ENCODE data around the gene MME.

MME gene

GRCh38 chr3:155079746-155080487 lies at the start of gene MME:
Gene MME, plus strand, starts transcription at chr3:155080319. Its CDS starts 3,849 bp downstream, at chr3:155084168.
- no peak for DNase-seq

DNA sequence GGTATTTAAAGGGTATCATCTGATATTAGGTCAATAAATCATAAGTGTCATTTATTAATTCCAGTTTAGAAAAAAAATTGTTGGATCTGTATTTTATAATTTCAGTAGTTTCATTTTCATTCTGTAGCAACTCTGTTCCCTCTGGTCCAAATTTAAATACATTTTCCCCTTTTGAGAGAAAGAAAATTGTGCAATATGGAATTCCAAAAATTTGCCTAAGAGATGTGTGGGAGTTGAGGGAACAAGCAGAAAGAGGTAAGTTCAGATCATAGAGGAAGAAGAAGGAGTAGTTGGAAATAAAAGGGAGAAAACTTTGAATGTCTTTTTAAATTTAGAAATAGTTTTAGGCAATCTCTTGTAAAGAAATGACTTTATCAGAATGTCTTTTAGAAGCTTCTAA lies 48.9 kb upstream of the MME start:
- no peak for DNase-seq

DNA sequence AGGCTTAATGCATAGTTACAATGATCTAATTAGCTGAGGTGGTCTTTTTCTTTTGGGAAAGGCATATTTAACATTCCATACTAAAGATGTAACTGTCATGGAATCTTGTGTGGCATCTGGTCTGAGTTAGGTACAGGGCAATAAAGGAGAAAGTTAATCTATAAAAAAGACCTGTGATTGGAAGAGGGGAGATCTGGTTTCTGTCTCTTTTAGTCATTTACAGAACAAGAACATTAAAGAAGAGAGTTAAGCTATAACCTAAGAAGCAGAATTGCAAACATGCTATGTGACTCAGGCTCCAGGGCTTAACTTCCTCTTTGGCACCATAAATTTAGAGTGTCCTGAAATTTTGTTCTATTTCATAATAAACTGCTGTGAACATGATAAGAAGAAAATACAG lies 47.2 kb upstream of the MME start:
- no peak for DNase-seq

- no peak for DNase-seq
These were observed 45.3 kb upstream of the MME start for GRCh38 chr3:155034786-155035185.

GRCh38 chr3:155035553-155035952 lies 44.6 kb upstream of the MME start:
- no peak for DNase-seq

DNA sequence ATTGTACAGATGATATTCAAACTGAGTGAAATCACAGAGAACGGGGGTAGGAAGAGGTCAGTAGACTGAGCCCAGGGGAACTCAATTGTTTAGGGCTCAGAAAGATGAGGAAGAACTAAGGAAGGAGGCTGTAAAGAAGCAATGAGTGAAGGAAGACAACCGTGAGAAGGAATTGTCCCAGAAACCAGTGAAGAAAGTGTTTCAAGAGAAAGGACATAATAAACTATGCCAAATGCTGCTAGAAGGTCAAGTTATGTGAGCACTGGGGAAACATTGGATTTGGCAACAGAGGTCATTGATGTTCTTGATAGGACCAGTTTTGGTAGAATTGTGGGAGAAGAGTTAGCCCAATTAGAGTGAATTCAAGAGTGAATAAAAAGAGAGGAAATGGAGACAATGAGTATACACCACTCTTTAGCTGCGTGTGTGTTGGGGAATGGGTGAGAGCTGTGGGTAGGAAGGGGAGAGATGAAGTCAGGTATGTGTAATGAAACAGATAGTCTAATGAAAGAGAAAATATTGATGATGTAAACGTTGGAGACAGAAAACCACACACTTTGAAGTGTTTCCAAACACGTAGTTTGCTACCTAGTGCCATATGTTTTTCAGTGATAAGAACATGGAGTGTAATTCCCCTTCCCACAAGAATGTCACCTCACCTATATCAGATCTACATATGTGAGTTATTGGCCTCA lies 42.5 kb upstream of the MME start:
- DNase-seq = no peak

DNA sequence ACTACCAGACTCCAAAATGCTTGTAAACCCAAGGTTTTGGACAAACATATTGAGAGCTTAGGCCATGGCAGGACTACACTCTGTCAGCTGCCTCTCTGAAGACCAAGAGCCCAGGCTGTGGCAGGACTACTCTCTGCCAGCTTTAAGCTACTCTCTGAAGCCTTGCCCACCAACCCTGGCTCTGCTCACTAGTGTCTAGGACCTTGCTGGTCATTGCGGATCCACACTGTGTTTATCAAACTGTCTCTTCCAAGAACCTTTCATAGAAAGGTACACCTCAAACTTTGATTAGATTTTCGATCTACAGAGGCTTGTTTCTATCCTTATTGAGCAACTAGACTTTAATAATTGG lies 41.9 kb upstream of the MME start:
- DNase-seq = no peak

DNA sequence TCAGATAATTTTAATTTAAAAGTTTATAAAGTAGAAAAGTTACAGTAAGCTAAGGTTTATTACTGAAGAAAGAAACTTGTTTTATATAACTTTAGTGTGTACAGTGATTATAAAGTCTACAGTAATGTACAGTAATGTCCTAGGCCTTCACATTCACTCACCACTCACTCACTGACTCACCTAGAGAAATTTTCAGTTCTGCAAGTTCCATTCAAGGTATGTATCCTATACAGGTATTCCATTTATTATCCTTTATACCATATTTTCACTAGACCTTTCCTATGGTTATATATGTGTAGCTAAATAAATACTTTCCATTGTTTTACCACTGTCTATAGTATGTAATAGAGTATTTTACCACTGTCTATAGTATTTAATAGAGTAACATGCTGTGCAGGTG lies 33.2 kb upstream of the MME start:
- DNase-seq = no peak

- DNase-seq = no peak
These were observed 32.4 kb upstream of the MME start for GRCh38 chr3:155047672-155048071.

GRCh38 chr3:155049959-155050358 lies 30.2 kb upstream of the MME start:
- no peak for DNase-seq

- no peak for DNase-seq
These were observed 27.6 kb upstream of the MME start for GRCh38 chr3:155052470-155052869.

DNA sequence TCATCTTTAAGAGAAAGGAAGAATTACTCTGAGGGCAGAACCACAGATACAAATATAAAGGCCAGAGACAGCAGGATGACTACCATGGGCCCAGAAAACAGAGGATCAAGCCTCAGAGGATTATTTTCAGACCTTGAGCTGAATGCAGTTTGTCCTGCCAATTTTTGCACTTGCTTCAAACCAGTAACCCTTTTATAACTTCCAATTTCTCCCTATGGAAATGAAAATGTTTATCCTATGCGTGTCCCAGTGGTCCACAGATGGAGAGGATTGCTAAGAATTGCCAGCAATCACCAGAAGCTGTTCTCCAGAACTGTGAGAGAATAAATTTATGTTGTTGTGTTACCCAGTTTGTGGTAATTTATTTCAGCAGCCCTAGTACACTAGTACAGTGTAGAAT lies 26.4 kb upstream of the MME start:
- no peak for DNase-seq

DNA sequence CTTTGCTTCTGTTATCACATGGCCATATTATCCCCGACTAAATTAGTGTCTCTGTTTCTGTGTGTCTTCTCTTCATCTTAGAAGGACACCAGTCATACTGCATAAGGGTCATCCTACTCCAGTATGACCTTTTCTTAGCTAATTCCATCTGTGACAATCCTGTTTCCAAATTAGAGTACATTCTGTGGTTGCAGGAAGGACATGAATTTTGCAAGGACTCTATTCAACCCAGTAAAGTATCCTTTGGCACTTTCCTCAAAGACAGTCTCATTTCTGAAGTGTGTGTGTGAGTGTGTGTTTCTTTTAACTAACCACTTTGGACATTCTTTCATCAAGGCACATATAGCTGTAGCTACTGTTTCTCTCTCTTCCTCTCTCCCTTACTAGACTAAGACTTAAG lies 15.2 kb upstream of the MME start:
- DNase-seq = no peak

DNA sequence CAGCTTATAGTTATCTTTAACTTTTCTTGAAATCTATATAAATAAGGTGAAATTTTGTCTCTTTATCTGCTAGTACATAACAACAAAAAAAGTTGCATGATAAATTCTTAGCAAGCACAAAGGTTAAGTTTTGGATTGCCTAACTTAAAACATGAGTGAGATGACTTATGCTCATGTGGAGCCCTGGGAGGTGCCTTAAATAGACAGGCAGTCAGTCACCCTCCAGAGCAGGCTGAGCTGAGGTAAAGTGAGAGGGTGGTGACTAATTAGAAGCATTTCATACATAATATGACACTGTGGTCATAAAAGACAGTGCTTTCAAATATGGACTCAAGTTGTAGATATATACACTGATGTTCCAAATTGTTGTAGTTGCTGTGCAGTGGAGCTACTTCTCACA lies 14.6 kb upstream of the MME start:
- DNase-seq = no peak

DNA sequence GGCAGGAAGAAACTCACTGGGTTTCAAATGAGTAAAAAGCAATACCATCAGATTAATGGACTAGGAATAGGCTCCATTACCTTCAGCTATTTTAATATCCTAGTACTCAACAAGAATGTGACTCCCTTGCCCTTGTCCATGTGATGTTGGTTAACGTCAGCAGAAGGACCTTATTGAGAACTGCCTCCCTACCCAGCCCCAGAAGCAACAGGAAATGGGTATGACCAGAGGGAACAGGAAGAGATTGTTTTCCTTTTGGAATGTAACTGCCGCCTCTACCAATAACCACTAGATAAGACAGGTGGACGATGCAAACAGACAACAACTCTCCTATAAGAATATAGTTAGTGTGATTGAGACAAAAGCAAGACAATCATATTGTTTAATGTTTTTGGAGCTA lies 10.4 kb upstream of the MME start:
- DNase-seq = no peak

- no peak for DNase-seq
These were observed 9.8 kb upstream of the MME start for GRCh38 chr3:155070316-155070715.

DNA sequence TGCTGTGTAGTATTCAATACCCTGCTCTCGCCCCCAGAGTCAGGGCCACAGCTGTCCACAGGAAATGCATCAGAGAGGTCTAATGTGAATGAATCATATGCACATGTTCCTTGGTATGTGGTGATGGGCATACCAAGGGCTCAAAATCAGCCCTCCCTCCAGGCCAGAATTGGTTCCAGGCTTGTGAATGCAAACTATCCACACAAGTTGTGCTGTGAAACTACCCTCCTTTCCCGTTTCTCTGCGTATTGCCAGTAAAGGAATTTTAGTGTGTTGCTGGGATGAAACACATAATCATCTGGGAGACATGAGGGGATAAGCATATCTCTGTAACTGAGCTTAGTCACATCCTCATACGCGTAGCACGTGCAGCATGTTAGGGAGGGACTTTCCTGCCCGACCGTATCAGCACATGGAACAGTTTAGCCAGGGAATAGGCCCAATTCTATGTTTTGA lies 9.2 kb upstream of the MME start:
- DNase-seq = no peak

DNA sequence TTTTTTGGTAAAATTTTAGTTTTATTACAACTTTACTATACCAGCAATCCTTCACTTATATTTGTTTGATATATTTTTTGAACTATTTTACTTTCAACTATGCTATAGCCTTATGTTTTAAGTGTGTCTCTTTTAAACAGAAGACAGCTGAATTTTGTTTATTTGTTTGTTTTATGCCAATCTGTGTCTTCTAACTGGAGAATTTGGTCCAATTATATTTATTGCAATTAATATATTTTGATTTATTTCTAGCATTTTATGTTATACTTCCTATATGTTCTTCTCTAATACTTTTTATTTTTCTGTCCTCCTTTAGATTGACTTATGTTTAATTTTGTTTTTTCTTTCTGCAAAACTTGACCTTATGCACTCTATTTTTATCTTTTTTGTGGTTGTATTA lies 4.9 kb upstream of the MME start:
- DNase-seq = no peak

GRCh38 chr3:155076888-155077287 lies 3.2 kb upstream of the MME start:
- no peak for DNase-seq

DNA sequence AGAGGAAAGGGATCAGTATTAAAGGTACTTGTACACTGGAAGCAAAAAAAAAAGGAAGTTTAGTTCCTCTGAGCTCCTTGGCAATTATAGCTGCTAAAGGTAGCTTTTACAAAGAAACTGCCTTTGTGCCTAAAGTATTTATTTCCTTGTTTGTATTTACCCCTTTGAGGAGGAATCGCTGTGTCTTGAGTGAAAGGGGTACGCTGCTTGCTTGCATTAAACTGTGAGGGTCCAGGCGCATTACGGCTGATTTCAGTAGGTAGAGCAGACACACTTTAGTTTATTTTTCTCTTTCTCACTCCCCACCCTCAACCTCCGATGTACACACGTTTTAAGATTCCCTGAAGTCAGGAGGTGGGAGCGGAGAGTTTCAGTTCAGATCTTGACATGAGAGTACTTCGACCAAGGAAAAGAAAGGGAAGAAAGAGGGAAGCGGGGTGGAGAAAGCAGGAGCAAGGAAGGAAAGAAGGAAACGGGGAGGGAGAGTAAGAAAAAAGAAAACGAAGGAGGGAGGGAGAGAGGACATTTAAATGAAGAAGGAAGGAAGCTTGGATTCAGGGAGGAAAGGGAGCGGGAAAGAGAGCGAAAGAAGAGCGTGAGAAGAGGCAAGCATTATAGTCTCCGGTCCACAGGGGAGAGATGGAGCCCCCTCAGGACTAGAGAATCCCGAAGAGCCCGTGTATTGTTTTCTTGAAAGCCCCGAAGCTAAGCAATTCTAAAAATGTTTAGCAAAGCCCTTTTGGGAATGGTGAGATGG lies 1.2 kb upstream of the MME start:
- DNase-seq = no peak

GRCh38 chr3:155079468-155079745 lies 712 bp upstream of the MME start:
- no peak for DNase-seq

GRCh38 chr3:155080692-155081091 lies 573 bp downstream of the MME start:
- DNase-seq = no peak

- no peak for DNase-seq
These were observed 3.3 kb downstream of the MME start for GRCh38 chr3:155083313-155083905.

DNA sequence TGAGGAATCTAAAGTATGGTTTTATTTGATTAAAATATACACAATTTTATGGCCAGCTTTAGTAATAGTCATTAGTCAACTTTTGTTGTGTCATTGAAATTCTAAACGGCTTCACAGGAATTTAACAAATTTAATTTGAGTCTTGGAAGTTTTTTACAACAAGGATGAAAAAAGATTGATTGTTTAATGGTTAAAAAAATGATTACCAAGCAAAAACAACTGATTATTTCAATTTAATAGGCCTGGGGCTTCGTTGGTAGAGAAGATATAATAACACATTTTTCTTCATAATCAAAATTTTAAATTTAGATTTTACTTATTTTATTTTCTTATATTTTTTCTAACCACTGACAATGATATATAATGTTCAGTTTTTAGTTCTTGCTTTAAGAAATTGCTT lies 4.4 kb downstream of the MME start:
- no peak for DNase-seq

All from CD4-positive, alpha-beta T cell treated with Interleukin-21 for 1 hour (primary cell).